H9 (cell line): ENCODE data around the gene LRRC63. TPM values are rescaled to one million over a fixed set of nuclear protein-coding genes. Genes with fewer than 3 reads are reported as not detected.

Experiments used
- DNase-seq: peaks from one replicate; pipeline ENCODE4 v3.0.0-alpha.2; 2017
- H2AFZ ChIP-seq: one replicate; pipeline ENCODE4 v1.6.1; 2013; ENCODE audit warnings: mild to moderate bottlenecking, low read length, control low read depth, moderate library complexity
- H2AK5ac ChIP-seq: 2 replicates; pipeline ENCODE4 v1.6.1; 2013; ENCODE audit warnings: low read length, control low read depth, mixed read lengths; ENCODE audit not compliant: insufficient read length
- H2BK120ac ChIP-seq: one replicate; pipeline ENCODE4 v1.6.1; 2013; ENCODE audit warnings: low read depth, mild to moderate bottlenecking, low read length, control low read depth, inconsistent platforms; ENCODE audit not compliant: poor library complexity, severe bottlenecking
- H2BK12ac ChIP-seq: 2 replicates; pipeline ENCODE4 v1.6.1; 2013; ENCODE audit warnings: low read length, control low read depth, mixed read lengths, low read depth; ENCODE audit not compliant: insufficient read length
- H2BK15ac ChIP-seq: 2 replicates; pipeline ENCODE4 v1.6.1; 2013; ENCODE audit warnings: low read depth, low read length, control low read depth
- H2BK20ac ChIP-seq: one replicate; pipeline ENCODE4 v1.6.1; 2013; ENCODE audit warnings: low read depth, mild to moderate bottlenecking, low read length, control low read depth, inconsistent platforms; ENCODE audit not compliant: poor library complexity, severe bottlenecking
- H2BK5ac ChIP-seq: 2 replicates; pipeline ENCODE4 v1.6.1; 2013; ENCODE audit warnings: low read length, control low read depth, mixed read lengths; ENCODE audit not compliant: insufficient read length
- H3K14ac ChIP-seq: 2 replicates; pipeline ENCODE4 v1.6.1; 2013; ENCODE audit warnings: low read length, control low read depth; ENCODE audit not compliant: insufficient read depth
- H3K18ac ChIP-seq: 2 replicates; pipeline ENCODE4 v1.6.1; 2013; ENCODE audit warnings: low read depth, mild to moderate bottlenecking, mixed read lengths, low read length, control low read depth; ENCODE audit not compliant: insufficient read length
- H3K23ac ChIP-seq: 2 replicates; pipeline ENCODE4 v1.6.1; 2013; ENCODE audit warnings: low read length, control low read depth, mixed read lengths, low read depth; ENCODE audit not compliant: insufficient read length
- H3K23me2 ChIP-seq: 2 replicates; pipeline ENCODE4 v1.6.1; 2013; ENCODE audit warnings: low read depth, mild to moderate bottlenecking, mixed read lengths, low read length, control low read depth; ENCODE audit not compliant: insufficient read length, poor library complexity, severe bottlenecking
- H3K27ac ChIP-seq: 2 replicates; pipeline ENCODE4 v1.5.1; 2013; ENCODE audit warnings: low read length, control low read depth, mixed read lengths, low read depth; ENCODE audit not compliant: insufficient read length
- H3K27me3 ChIP-seq: 2 replicates; pipeline ENCODE4 v1.6.1; 2013; ENCODE audit warnings: low read length, control low read depth, inconsistent platforms; ENCODE audit not compliant: insufficient read depth
- H3K4ac ChIP-seq: 2 replicates; pipeline ENCODE4 v1.6.1; 2013; ENCODE audit warnings: low read depth, mild to moderate bottlenecking, control low read depth, inconsistent platforms, low read length, moderate library complexity
- H3K4me1 ChIP-seq: 2 replicates; pipeline ENCODE4 v1.6.1; 2013; ENCODE audit warnings: low read length, control low read depth, inconsistent platforms; ENCODE audit not compliant: insufficient read depth
- H3K4me2 ChIP-seq: 2 replicates; pipeline ENCODE4 v1.6.1; 2013; ENCODE audit warnings: low read length, control low read depth, mixed read lengths; ENCODE audit not compliant: insufficient read length, insufficient read depth
- H3K56ac ChIP-seq: 2 replicates; pipeline ENCODE4 v1.6.1; 2013; ENCODE audit warnings: low read depth, mild to moderate bottlenecking, mixed read lengths, low read length, control low read depth; ENCODE audit not compliant: insufficient read length
- H3K79me1 ChIP-seq: 2 replicates; pipeline ENCODE4 v1.6.1; 2013; ENCODE audit warnings: low read depth, mild to moderate bottlenecking, moderate library complexity, low read length, control low read depth, inconsistent platforms; ENCODE audit not compliant: insufficient read depth, poor library complexity, severe bottlenecking
- H3K79me2 ChIP-seq: 2 replicates; pipeline ENCODE4 v1.6.1; 2013; ENCODE audit warnings: low read length, control low read depth, inconsistent platforms; ENCODE audit not compliant: insufficient read depth
- H3K9ac ChIP-seq: 2 replicates; pipeline ENCODE4 v1.6.1; 2013; ENCODE audit warnings: low read length, control low read depth, mixed read lengths; ENCODE audit not compliant: insufficient read length; ENCODE audit errors: extremely low read depth
- H3K9me3 ChIP-seq: one replicate; pipeline ENCODE4 v1.6.1; 2013; ENCODE audit warnings: low read depth, low read length, inconsistent platforms; ENCODE audit not compliant: control insufficient read depth
- H3T11ph ChIP-seq: one replicate; pipeline ENCODE4 v1.6.1; 2013; ENCODE audit warnings: mild to moderate bottlenecking, low read length, control low read depth, inconsistent platforms
- H4K20me1 ChIP-seq: one replicate; pipeline ENCODE4 v1.6.1; 2013; ENCODE audit not compliant: control insufficient read depth, insufficient read length, insufficient read depth
- H4K5ac ChIP-seq: 2 replicates; pipeline ENCODE4 v1.6.1; 2013; ENCODE audit warnings: low read depth, mild to moderate bottlenecking, mixed read lengths, low read length, control low read depth; ENCODE audit not compliant: insufficient read length
- H4K8ac ChIP-seq: replicated peaks from 2 replicates; pipeline ENCODE4 v1.6.1; 2013; ENCODE audit warnings: low read length, control low read depth, mixed read lengths, low read depth; ENCODE audit not compliant: insufficient read length
- H4K91ac ChIP-seq: 2 replicates; pipeline ENCODE4 v1.6.1; 2013; ENCODE audit warnings: low read depth, mild to moderate bottlenecking, moderate library complexity, mixed read lengths, low read length, control low read depth; ENCODE audit not compliant: insufficient read length
- H3K27ac Mint-ChIP-seq, 3 experiments: 2 replicates in 2 of 3; 3 replicates in 1 of 3; pipeline ENCODE4 v1.8.0; 2020 to 2021; ENCODE audit warnings: mixed read lengths in 3 of 3, mild to moderate bottlenecking in 1 of 3, moderate library complexity in 1 of 3
- H3K27me3 Mint-ChIP-seq: 2 replicates; pipeline ENCODE4 v1.8.0; 2021; ENCODE audit warnings: low read depth, mild to moderate bottlenecking, moderate library complexity, mixed read lengths
- H3K36me3 Mint-ChIP-seq, 3 experiments: 2 replicates in 2 of 3; 3 replicates in 1 of 3; pipeline ENCODE4 v1.8.0; 2020 to 2021; ENCODE audit warnings: low read depth in 3 of 3, mixed read lengths in 3 of 3; ENCODE audit not compliant: insufficient read depth in 1 of 3
- H3K4me1 Mint-ChIP-seq, 2 experiments: 2 replicates each; pipeline ENCODE4 v1.8.0; 2020; ENCODE audit warnings: mixed read lengths in 2 of 2
- H3K4me3 Mint-ChIP-seq, 2 experiments: 2 replicates in 1 of 2; 3 replicates in 1 of 2; pipeline ENCODE4 v1.8.0; 2020 to 2021; ENCODE audit warnings: mild to moderate bottlenecking in 2 of 2, mixed read lengths in 2 of 2, moderate library complexity in 1 of 2
- H3K9me3 Mint-ChIP-seq, 2 experiments: 2 replicates in 1 of 2; 3 replicates in 1 of 2; pipeline ENCODE4 v1.8.0; 2020; ENCODE audit warnings: mild to moderate bottlenecking in 2 of 2, mixed read lengths in 2 of 2, moderate library complexity in 1 of 2
- CTCF ChIP-seq: fragments of 200-600 bp; sonication (generic); conservative IDR thresholded peaks from 3 replicates; pipeline ENCODE4 v1.8.0; 2021; ENCODE audit warnings: antibody characterized with exemption, mild to moderate bottlenecking
- WGBS: extraction: QIAGEN DNeasy Blood & Tissue Kit; methylation state at CpG from one replicate; pipeline ENCODE4 v1.1.7; 2013; ENCODE audit warnings: missing lambda C conversion rate, low lambda C conversion rate, mixed read lengths; ENCODE audit not compliant: insufficient read length; ENCODE audit errors: extremely low coverage; 5-methylcytosine and 5-hydroxymethylcytosine counted together
- total RNA-seq: library from RNA; stranded (reverse); gene quantifications from 2 replicates; pipeline ENCODE4 v1.2.1, GENCODE V29; 2021

LRRC63 gene
- total RNA-seq, 1 experiment from 2014 or later: not detected

DNA sequence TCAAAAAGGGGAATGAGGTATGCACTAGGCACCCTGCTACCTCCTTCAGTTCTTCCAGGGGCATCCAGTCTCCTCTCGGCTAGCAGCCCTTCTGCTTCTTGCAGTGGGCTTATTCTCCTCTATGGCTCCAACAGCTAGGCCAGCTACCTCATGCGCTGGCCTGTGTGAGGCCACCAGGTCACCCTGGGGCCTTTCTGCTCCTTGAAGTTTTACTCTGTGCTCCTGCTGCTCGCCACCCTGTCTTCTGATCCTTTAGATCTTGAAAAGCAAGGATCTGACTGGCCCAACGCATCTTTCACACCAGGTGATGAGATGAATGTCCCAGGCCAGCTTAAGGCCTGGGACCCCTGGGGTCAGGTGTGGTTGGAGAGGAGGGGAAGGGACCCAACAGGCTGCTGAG is 109.1 kb downstream of the LRRC63 start:
- no peak overlapping the region for H3K27ac ChIP-seq
- TF ChIP-seq CTCF: no peak
- no CpG with 5 or more reads among the region's 4 CpGs for WGBS

More for the DNA sequence above, 109.1 kb downstream of the LRRC63 start:
- no peak overlapping the region for H3K9ac ChIP-seq
- no peak overlapping the region for H4K8ac ChIP-seq
- no peak overlapping the region for H3K4ac ChIP-seq
- no peak overlapping the region for H2BK12ac ChIP-seq
- H2AK5ac ChIP-seq: no peak overlapping the region
- H3T11ph ChIP-seq: no peak overlapping the region
- H3K56ac ChIP-seq: no peak overlapping the region
- H2AFZ ChIP-seq: no peak overlapping the region
- H2BK120ac ChIP-seq: no peak overlapping the region
- H3K4me1 ChIP-seq: no peaks in the 10 kb centered on the region
- no peak overlapping the region for H3K27ac Mint-ChIP-seq
- H4K91ac ChIP-seq: no peak overlapping the region
- no peak overlapping the region for H4K5ac ChIP-seq
- peaks cover 3 to 10% of the 10 kb centered on the region in 2 experiments for H3K4me1 Mint-ChIP-seq
- H3K27me3 Mint-ChIP-seq: peaks cover 7% of the 10 kb centered on the region
- no peaks in the 10 kb centered on the region for H3K23me2 ChIP-seq
- H3K27me3 ChIP-seq: no peaks in the 10 kb centered on the region
- H3K4me3 Mint-ChIP-seq: no peak overlapping the region
- no peaks in the 10 kb centered on the region for H3K9me3 Mint-ChIP-seq
- H2BK5ac ChIP-seq: no peak overlapping the region
- H3K4me2 ChIP-seq: no peak overlapping the region
- H2BK20ac ChIP-seq: no peak overlapping the region
- no peaks in the 10 kb centered on the region for H3K36me3 Mint-ChIP-seq
- H2BK15ac ChIP-seq: no peak overlapping the region
- H3K18ac ChIP-seq: no peak overlapping the region
- no peaks in the 10 kb centered on the region for H3K79me1 ChIP-seq
- no peak overlapping the region; the same call in 1 of the 2 replicates for H3K14ac ChIP-seq
- H3K9me3 ChIP-seq: no peaks in the 10 kb centered on the region
- no peak for DNase-seq
- H3K23ac ChIP-seq: no peak overlapping the region
- no peaks in the 10 kb centered on the region for H4K20me1 ChIP-seq
- no peaks in the 10 kb centered on the region for H3K79me2 ChIP-seq
